Thyroid gland (tissue), 4 donors: ENCODE data around the gene EML1. TPM values are rescaled to one million over a fixed set of nuclear protein-coding genes. Genes with fewer than 3 reads are reported as not detected.

Experiments used
- DNase-seq, 2 donors: peaks; one replicate each; pipeline ENCODE4 v3.0.0-alpha.2; 2019
- H3K27ac ChIP-seq, 3 donors: fragments of 200-600 bp; sonication (generic); 1 replicate in 2 of 3; 2 replicates in 1 of 3; pipeline ENCODE4 v1.5.1; 2016 to 2019; ENCODE audit warnings: mild to moderate bottlenecking in 1 of 3, moderate library complexity in 1 of 3
- H3K27me3 ChIP-seq: fragments of 200-600 bp; sonication (generic); one replicate; pipeline ENCODE4 v1.5.1; 2019
- H3K36me3 ChIP-seq, 2 donors: fragments of 200-600 bp; sonication (generic); one replicate each; pipeline ENCODE4 v1.5.1; 2016 to 2019
- H3K4me1 ChIP-seq, 2 donors: fragments of 200-600 bp; sonication (generic); one replicate each; pipeline ENCODE4 v1.5.1; 2017 to 2019
- H3K4me3 ChIP-seq, 3 donors: fragments of 200-600 bp; sonication (generic); replicated peaks in 1 of 3; 1 replicate in 2 of 3; 2 replicates in 1 of 3; pipeline ENCODE4 v1.5.1; 2016; ENCODE audit warnings: mild to moderate bottlenecking in 1 of 3
- H3K9me3 ChIP-seq: fragments of 200-600 bp; sonication (generic); one replicate; pipeline ENCODE4 v1.5.1; 2017
- CTCF ChIP-seq, 6 experiments: fragments of 200-600 bp in 3 of 6; fragments of 450-650 bp in 3 of 6; sonication (generic) in 3 of 6; IDR thresholded peaks; one replicate each; pipeline ENCODE4 v1.5.1; 2016 to 2019; ENCODE audit warnings: antibody characterized with exemption in 6 of 6, mild to moderate bottlenecking in 2 of 6, inconsistent platforms in 1 of 6, moderate library complexity in 1 of 6
- POLR2A ChIP-seq, 2 donors: fragments of 450-650 bp; IDR thresholded peaks; one replicate each; pipeline ENCODE4 v1.6.1; 2017; ENCODE audit warnings: antibody characterized with exemption in 2 of 2, mild to moderate bottlenecking in 2 of 2, moderate library complexity in 1 of 2
- WGBS, 2 donors: methylation state at CpG; one replicate each; pipeline ENCODE4 v1.1.5; 2017; 5-methylcytosine and 5-hydroxymethylcytosine counted together
- intact Hi-C: fragments of 100-400 bp; cut with DNase I; formaldehyde crosslinking; loops from one replicate; pipeline ENCODE4 v1.15.1; 2023
- total RNA-seq, 4 donors: library from RNA; depleted of rRNA; stranded (reverse); fragments of >200 nt; gene quantifications; one replicate each; pipeline ENCODE4 v1.2.3, GENCODE V29; 2016

Gene EML1
- total RNA-seq, 4 donors from 2014 or later, result 24.2 to 58.7 (median 37.9) TPM

- H3K9me3 ChIP-seq, result no peaks in the 10 kb centered on the region
- no peak overlapping the region for H3K4me3 ChIP-seq
- no peak for DNase-seq
- peak overlapping the region in 2 of 3 donors; percentile 5 to 40 for H3K27ac ChIP-seq
- TF ChIP-seq POLR2A (IDR thresholded peaks at IDR 0.05) (no peak), CTCF (IDR thresholded peaks at IDR 0.05) (no peak)
- intact Hi-C loops, result no loop called here
- no peaks in the 10 kb centered on the region for H3K27me3 ChIP-seq
- 72 to 73% methylated on average over 7 of the region's 7 CpGs for WGBS, 2 donors
- no peaks in the 10 kb centered on the region for H3K36me3 ChIP-seq
- H3K4me1 ChIP-seq, result peaks cover 7 to 30% of the 10 kb centered on the region in 2 donors
Observed at GRCh38 chr14:99747167-99747566, 46.0 kb upstream of the EML1 start.

- no peak overlapping the region for H3K4me3 ChIP-seq
- peak overlapping the region in 1 of 3 donors; percentile 5 for H3K27ac ChIP-seq
- intact Hi-C loops, result no loop called here
- no peaks in the 10 kb centered on the region for H3K9me3 ChIP-seq
- 89 to 95% methylated on average over 12 to 21 of the region's 22 CpGs for WGBS, 2 donors
- TF ChIP-seq CTCF (IDR thresholded peaks at IDR 0.05) (no peak), POLR2A (IDR thresholded peaks at IDR 0.05) (no peak)
- H3K27me3 ChIP-seq, result no peaks in the 10 kb centered on the region
- no peaks in the 10 kb centered on the region for H3K36me3 ChIP-seq
- DNase-seq, result no peak
- peaks cover 7 to 36% of the 10 kb centered on the region in 2 donors for H3K4me1 ChIP-seq
Observed at GRCh38 chr14:99747582-99748330, 45.5 kb upstream of the EML1 start.

GRCh38 chr14:99748529-99748928 lies 44.7 kb upstream of the EML1 start:
- TF ChIP-seq POLR2A (IDR thresholded peaks at IDR 0.05), result no peak
- no peak overlapping the region for H3K27ac ChIP-seq
- intact Hi-C loops, result no loop called here
- H3K4me3 ChIP-seq, result no peak overlapping the region
- H3K36me3 ChIP-seq, result no peaks in the 10 kb centered on the region
- no peaks in the 10 kb centered on the region for H3K9me3 ChIP-seq
- H3K4me1 ChIP-seq, result peaks cover 7 to 42% of the 10 kb centered on the region in 2 donors
- no peaks in the 10 kb centered on the region for H3K27me3 ChIP-seq
- no peak for DNase-seq
- WGBS, 2 donors, result 77% methylated on average over 9 of the region's 9 CpGs

GRCh38 chr14:99749142-99749541 lies 44.1 kb upstream of the EML1 start:
- Histone ChIP-seq H3K4me3 (no peak overlapping the region), H3K4me1 (peaks cover 7 to 45% of the 10 kb centered on the region in 2 donors), H3K27me3 (no peaks in the 10 kb centered on the region), H3K36me3 (no peaks in the 10 kb centered on the region), H3K27ac (no peak overlapping the region), H3K9me3 (no peaks in the 10 kb centered on the region)
- intact Hi-C loops, result no loop called here
- no peak for DNase-seq
- TF ChIP-seq CTCF (IDR thresholded peaks at IDR 0.05), result no peak
- TF ChIP-seq POLR2A (IDR thresholded peaks at IDR 0.05), result no peak
- 82 to 83% methylated on average over 13 of the region's 13 CpGs for WGBS, 2 donors

GRCh38 chr14:99749763-99750715 lies 43.2 kb upstream of the EML1 start:
- no peak for DNase-seq
- Histone ChIP-seq H3K27me3 (no peaks in the 10 kb centered on the region), H3K4me3 (no peak overlapping the region), H3K9me3 (no peaks in the 10 kb centered on the region), H3K27ac (no peak overlapping the region), H3K36me3 (no peaks in the 10 kb centered on the region), H3K4me1 (peaks cover 7 to 44% of the 10 kb centered on the region in 2 donors)
- no peak for TF ChIP-seq POLR2A (IDR thresholded peaks at IDR 0.05)
- no peak for TF ChIP-seq CTCF (IDR thresholded peaks at IDR 0.05)
- intact Hi-C loops, result no loop called here
- WGBS, 2 donors, result 43 to 63% methylated on average over 18 to 22 of the region's 23 CpGs
